NCI-H510A (cell line): ENCODE results near the gene LPCAT1.
"Not testable (repeated sequence)": the region's sequence is repeated elsewhere in the genome, so short reads cannot be mapped to it uniquely, and the experiment has no call there.

Experiments used
- DNase-seq: peaks from one replicate; lab custom pipeline; 2025; lab: John Stamatoyannopoulos, UW

The LPCAT1 gene

DNA sequence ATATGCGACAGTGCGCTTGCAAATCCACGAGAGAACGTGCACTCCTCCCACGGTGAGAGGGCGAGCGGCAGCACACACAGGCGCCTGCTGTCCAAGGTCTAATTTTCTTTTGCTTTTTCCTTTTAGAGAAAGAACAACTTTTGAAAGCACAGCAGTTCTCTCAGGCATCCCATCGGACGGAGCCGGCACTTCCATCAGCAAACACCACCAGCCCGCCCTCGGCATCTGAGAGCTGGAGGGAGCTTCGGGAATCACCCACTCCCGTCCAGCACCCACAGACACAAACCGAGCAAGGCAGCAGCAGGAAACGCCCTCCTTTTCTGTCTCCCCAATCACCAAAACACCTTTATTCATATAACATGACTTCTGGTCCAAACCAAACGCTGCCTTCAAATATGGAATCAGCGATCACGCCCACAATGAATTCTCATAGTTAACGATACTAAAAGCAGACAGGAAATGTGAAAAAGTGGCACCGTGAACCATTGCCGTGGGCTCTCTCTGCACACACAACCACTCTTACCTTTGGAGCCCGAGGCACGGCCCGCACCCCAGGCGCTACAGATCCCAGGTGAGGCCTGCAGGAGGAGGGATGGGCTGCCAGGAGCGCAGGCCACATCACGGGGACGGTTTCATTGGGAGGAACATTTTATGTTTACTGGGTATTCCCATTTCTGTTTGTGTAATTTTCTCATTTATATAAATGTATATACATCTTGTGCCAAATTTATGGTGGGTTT is 14.2 kb downstream of the LPCAT1 start:
- no peak for DNase-seq

DNA sequence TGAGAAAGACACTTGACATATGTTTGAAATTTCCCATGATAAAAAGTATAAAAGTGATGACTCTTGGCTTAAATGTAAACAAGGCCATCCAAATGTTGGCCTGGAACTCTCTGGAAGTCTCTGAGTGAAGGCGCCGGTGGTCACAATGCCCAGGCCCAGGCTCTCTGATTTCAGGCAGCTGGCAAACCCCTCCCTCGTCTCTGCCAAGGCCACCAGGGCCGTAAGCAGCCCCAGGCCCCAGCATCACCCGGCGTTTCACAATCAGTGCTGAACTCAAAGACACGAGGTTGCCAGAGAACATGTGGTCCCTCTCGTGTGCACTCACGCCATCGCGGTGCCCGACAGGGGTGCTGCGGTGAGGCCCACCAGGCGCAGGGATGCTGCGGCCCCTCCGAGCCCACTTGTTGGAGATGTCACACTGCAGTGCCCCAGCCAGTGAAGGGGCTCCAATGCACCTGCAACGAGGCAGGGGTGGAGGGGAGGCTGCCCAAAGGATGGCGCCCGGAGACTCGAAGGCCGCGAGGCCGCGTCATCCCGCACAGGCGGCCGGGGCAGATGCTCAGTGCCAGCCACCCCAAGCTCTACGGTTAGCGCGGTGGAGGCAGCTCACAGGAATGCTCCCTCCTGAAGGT is 15.0 kb downstream of the LPCAT1 start:
- no peak for DNase-seq

- no peak for DNase-seq
These were observed 15.7 kb downstream of the LPCAT1 start for GRCh38 chr5:1507961-1508658.

DNA sequence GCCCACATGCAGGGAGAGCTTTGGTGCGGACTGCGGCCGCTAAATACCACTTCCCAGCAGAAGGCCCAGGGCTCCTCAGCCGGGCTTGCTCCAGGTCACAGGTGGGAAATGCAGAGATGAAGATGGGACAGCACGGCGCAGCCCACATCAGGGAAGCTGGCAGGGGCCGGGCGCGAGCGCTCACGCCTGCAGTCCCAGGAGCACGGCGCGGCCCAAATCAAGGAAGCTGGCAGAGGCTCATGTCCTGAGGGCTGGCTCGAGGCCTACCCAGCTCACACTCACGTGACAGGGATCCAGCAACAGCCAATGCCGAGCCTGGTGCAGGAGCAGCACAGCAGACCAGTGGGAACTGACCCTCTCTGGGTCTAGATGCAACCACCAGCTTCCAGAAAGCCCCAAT is 16.3 kb downstream of the LPCAT1 start:
- no peak for DNase-seq

DNA sequence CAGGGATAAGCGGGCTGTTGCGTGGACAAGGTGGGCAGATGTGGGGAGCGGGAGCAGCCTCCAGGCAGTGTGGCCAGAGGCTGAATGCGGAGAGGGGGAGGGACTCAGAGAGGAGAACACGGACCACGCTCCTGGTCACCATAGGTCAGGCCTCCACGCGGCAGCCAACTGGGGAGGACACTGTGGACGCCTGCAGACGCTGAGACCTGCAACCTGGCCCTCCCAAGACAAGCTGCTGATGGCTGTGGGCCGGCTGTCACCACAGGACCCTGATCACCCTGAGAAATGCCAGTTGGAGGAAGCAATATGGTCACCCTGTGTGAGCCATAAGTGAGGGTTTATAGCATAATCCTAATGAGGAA is 16.8 kb downstream of the LPCAT1 start:
- no peak for DNase-seq

GRCh38 chr5:1506242-1507013 is 17.3 kb downstream of the LPCAT1 start:
- DNase-seq, result no peak

DNA sequence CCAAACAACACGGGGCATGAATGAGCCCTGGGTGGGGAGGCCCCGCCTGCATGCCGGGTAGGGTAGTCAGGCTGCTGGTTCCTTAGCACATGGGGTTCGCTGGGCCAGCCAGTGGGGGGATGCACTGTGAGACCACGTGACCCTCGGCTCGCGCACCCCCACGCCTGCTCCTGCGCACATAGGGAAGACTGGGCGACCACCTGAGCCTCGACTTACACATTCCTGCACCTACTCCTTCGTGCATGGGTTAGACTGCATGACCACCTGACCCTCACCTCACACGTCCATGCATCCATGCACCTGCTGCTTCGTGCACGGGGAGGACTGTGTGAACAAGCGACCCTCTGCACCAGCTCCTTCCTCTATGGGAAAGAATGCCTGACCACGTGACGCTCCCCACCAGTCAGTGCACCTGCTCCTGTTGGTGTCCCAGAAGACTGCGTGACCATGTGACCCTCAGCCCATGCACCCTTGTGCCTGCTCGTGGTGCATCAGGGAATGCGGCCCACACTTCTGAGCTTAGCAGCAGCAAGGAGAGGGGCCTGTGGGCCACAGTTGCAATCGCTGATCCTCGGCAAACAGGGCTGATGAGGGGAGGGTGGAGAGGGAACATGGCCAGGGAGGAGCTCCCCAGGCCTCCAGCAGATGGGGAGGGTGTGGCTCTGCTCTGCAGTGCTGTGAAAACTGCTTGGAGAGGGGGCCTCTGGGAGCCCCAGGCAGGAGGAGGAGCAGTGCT is 18.1 kb downstream of the LPCAT1 start:
- DNase-seq, result no peak

GRCh38 chr5:1505089-1505488 is 18.7 kb downstream of the LPCAT1 start:
- not testable (repeated sequence) for DNase-seq

- no peak for DNase-seq
These were observed 19.1 kb downstream of the LPCAT1 start for GRCh38 chr5:1504617-1505016.

GRCh38 chr5:1504069-1504595 is 19.6 kb downstream of the LPCAT1 start:
- no peak for DNase-seq

- DNase-seq, result no peak
These were observed 20.3 kb downstream of the LPCAT1 start for GRCh38 chr5:1503241-1504068.

- DNase-seq, result no peak
These were observed 21.0 kb downstream of the LPCAT1 start for GRCh38 chr5:1502737-1503120.

DNA sequence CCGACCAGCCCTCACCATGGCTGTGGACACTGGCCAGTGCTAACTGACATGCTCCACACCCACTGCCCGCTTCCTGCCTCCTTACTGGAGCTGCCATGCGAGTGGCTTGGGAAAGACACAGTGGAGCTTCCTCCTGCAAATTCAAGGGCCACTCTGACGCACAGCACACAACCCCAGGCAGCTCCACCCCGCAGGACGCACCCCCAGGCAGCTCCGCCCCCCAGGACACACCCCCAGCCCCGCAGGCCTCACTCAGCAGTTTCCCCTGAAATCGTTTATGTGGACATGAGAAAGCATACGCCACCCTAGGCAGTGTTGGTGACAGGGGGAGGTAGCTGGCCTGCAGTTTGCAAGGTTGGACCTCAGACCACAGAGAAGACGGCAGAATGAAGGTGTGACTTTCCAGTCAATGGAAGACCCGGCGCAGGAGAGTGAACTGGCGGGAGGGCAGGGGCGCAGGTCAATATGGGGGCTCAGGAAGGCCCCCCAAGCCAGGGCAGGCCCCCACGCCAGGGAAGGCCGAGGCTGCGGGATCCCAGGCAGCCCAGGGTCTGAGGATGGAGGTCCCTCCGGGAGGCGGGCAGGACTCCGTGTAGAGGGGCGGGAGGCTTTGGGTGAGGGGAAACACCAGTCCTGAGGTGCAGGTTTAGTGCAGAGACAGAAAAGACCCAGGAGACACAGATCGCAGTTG is 21.6 kb downstream of the LPCAT1 start:
- no peak for DNase-seq

DNA sequence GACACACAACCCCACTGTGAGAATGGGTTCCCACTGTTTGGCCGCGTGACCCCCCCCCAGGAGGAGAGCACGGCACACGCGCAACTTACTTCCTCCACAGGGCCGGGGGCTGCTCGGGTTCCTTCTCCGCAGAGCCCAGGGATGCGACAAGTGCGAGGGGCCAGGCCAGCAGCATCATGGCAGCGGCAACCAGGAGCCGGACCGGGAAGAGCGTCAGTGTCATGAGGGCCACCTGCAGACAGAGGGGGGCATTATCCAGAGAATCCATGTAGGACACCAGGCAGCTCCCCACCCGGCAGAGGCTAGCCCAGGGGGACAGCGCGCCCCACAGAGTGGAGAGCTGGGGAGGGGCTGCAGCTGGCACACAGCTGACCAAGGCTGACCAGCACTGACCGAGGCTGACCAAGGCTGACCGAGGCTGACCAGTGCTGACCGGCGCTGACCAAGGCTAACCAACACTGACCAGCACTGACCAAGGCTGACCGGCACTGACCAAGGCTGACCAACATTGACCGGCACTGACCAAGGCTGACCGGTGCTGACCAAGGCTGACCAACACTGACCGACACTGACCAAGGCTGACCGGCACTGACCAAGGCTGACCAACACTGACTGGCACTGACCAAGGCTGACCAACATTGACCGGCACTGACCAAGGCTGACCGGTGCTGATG is 22.3 kb downstream of the LPCAT1 start:
- DNase-seq, result no peak

GRCh38 chr5:1500411-1501091 is 23.2 kb downstream of the LPCAT1 start:
- DNase-seq, result no peak

- no peak for DNase-seq
These were observed 23.9 kb downstream of the LPCAT1 start for GRCh38 chr5:1499851-1500250.

DNA sequence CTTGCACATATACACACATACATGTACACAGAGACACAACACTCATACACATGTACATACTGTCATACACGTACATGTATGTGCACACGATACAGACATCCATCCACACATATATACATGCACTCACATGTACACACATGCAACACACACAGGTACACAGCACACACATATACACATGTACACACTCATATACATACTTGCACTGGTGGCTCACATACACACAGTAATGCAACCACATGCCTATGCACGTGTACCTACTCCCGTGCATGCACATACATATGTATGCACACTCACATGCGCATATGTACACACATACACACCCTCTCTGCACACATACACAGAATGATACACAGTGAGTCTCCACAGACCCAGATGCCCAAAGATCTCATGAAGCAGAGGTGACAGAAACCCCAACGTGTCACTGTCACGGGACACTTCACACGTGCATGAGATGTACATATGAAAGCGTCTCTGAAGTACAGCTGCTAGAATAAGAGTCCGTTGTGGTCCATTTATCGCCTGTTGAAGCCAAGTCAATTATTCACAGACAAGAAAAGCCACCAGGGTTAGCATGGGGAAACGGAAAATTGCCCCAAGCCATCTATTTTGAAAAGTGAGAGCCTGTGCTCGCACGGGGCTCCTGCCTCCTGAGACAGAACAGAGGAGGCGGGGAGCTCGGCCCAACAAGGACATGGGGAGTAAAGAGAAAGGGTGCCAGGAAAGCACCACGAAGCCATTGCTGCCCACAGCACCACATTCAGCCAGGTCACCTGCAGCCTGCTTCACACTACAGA is 24.9 kb downstream of the LPCAT1 start:
- DNase-seq, result no peak
